ENCODE results near the gene ADPRHL1.

The ADPRHL1 gene

DNA sequence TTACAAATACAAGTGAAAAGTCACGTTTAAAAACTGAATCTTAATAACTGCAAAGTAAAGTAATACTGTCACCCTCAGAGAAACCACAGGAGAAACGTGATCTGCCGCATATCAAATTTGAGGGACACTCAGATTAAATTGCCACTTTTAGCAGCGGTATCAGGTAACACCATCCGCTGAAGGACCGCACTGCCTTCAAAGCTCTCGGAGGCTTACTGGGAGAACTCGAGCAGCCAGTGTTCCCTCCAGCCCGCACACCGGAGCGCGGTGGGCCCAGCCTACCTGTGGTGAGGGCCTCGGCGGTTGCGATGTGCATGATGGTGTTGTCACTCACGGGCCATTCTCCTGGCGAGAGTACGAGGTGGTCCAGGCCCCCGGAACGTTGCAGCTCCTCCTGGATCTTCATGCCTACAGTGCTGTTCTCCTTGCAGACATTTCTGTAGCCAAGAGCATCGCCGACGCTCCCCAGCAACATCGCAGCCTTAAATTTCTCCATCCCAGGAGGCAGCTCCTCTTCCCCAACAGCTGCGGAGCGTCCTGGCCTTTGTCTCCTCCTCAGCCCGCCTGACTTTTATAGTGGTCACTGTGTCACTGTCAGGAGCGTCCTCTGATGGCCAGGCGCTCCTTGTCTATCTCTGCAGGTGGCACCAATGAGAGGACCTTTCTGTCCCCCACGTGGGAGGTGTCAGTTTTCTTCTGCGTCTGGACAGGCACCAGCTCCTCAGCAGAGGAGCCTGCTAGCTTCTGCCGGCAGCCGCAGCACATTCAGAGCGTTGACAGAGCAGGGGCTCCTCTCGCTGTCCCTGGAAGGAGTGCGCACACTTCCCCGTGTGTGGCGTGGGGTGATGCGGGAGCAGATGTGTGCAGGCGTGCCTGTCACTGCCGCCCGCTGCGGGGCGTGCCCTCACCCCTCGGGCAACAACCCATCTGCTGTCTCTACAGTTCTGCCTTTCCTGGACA, at the start of gene ADPRHL1:
Gene ADPRHL1 (minus strand): TSS at position 547 of the 960 bp plus-strand sequence. CDS start 51 bp downstream, at position 496.
- DNase-seq = no peak

DNA sequence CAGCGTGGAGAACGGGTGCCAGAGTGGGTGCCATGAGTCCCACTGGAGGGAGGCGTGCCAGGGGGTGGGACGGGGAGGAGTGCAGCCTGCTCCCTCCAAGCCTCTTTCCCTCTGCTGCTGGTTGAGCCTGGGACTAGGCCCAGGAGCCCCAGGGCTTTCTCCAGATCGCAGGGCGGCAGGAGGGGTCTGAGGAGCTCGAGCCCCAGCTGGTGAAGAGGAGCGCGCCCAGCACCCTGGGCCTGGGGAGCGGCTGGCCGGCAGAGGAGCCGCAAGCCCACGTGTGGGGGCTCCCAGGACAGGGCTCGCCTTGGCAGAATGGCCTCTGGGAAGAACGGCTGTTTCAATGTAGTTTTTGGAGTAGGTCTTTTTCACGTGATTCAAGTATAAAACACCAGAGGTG, 49.4 kb upstream of the ADPRHL1 start:
- DNase-seq = no peak

- no peak for DNase-seq
These were observed 47.4 kb upstream of the ADPRHL1 start for GRCh38 chr13:113500530-113501265.

DNA sequence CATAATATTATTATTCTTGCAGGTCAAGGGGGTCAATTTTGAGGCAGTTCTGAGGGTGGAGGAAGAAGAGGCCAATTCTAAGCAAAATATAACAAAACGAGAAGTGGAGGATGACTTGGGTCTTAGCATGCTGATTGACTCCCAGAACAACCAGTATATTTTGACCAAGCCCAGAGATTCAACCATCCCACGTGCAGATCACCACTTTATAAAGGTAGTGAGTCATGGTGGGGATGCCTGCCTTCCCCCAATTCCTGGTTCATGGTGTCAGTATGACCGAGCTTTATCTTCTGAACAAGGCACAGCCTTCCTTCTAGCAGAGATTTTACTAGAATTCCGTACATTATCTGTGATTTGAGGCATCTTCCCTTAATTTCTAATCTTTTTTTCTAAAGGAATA, 46.6 kb upstream of the ADPRHL1 start:
- DNase-seq = no peak

- DNase-seq = no peak
These were observed 45.6 kb upstream of the ADPRHL1 start for GRCh38 chr13:113498905-113499304.

DNA sequence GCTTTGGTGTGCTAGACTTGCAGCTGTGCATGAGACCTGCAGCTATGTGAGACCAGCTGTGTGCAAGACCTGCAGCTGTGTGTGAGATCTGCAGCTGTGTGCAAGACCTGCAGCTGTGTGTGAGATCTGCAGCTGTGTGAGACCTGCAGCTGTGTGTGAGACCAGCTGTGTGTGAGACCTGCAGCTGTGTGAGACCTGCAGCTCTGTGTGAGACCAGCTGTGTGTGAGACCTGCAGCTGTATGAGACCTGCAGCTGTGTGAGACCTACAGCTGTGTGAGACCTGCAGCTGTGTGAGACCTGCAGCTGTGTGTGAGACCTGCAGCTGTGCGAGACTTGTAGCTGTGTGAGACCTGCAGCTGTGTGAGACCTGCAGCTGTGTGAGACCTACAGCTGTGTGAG, 43.9 kb upstream of the ADPRHL1 start:
- no peak for DNase-seq

- no peak for DNase-seq
These were observed 42.4 kb upstream of the ADPRHL1 start for GRCh38 chr13:113495494-113496210.

- DNase-seq = peak; percentile 46
These were observed 40.1 kb upstream of the ADPRHL1 start for GRCh38 chr13:113493315-113493951.

DNA sequence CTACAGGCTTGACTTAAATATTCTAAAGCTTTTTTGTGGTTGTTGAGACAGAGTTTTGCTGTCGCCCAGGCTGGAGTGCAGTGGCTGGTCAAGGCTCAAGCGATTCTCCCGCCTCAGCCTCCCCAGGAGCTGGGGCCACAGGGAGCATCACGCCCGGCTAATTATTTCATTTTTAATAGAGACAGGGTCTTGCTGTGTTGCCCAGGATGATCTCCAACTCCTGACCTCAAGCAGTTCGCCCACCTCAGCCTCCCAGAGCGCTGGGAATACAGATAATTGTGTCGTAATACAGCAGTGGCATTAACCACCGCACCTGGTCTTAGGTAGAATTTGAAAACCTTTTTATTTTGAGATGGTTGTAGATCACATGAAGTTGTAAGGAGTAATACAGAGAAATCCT, 38.7 kb upstream of the ADPRHL1 start:
- no peak for DNase-seq

DNA sequence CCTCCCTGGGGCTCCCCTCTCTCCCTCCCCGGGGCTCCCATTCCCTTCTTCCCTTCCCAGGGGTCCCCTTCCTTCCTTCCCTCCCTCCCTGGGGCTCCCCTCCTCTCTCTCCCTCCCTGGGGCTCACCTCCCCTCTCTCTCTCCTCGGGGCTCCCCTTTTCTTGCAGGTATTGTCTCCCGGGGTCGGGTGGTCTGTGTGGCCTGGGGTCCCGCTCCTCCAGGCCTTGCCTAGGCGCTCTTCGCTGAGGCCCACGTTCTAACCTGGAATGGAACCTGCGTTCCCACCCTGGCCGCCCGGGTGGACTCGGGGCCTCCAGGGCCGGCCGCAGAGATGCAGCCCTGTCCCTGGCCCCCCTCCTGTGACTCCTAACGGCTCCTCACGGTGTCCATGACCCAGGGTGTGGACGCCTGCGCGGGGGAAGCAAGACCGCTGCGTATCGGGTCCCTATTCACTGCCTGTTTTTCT, 38.2 kb upstream of the ADPRHL1 start:
- DNase-seq = peak; percentile 11

- DNase-seq = peak; percentile 77
These were observed 37.5 kb upstream of the ADPRHL1 start, which contains the start of gene DCUN1D2 for GRCh38 chr13:113490496-113491417. DCUN1D2 (minus strand) TSS chr13:113490711; CDS start chr13:113490669, 42 bp downstream.

GRCh38 chr13:113489549-113490495, 36.5 kb upstream of the ADPRHL1 start:
- DNase-seq = peak; percentile 47

DNA sequence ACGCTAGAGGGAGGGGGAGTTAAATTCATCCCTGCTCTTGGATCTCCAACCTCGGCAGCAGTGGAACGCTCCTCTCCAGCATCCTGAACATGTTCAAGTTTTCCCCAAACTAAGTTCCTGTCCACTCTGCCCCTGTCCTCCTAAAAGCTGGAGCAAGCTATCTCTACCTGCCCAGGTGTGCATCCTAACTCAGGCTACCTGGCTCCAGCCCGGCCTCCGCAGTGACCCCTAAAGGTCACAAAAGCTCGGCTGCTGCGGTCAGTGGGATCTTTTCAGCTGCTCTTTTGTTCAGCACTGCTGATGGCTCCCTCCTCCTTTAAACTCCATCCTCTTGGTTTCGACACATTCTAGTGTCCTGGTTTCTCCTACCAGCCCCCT, 35.9 kb upstream of the ADPRHL1 start:
- no peak for DNase-seq

- no peak for DNase-seq
These were observed 35.0 kb upstream of the ADPRHL1 start for GRCh38 chr13:113488283-113488682.

GRCh38 chr13:113486698-113487097, 33.4 kb upstream of the ADPRHL1 start:
- no peak for DNase-seq

GRCh38 chr13:113485545-113485944, 32.3 kb upstream of the ADPRHL1 start:
- no peak for DNase-seq

DNA sequence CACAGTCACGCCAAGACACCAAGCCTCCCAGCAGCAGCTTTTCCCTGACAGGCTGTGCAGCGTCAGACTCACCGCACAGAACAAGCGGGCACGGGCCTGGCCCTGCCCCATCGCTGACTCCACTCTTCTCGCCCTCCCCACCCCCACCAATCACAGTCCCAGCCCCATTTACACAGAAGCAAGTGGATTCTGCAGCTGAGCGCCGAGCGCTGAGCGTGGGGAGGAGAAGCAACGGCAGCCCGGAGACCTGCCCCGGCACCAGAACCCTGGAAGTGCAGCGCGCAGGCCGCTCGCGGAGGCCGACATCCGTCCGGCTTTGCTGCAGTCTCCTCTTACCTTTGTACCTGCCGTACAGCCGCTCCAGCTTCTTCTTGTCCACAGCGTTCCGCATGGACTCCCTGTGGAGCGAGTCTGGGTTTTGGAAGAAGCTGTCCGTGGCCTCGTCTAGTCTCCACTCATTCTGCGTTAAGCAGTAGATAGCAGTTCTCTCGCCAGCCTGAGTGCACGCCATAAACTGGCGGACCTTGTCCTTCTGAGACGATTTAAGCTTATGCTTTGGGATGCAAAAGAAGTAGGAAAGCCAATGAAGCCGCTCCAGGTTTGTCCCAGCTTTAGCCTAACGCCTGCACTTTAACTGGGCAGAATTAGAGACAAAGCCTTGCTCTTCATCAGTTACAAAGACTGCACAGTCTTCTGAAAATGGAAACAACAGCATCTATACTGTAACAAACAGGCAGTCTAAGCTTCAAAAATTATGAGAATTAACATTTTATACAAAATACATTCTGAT, 30.4 kb upstream of the ADPRHL1 start:
- no peak for DNase-seq

DNA sequence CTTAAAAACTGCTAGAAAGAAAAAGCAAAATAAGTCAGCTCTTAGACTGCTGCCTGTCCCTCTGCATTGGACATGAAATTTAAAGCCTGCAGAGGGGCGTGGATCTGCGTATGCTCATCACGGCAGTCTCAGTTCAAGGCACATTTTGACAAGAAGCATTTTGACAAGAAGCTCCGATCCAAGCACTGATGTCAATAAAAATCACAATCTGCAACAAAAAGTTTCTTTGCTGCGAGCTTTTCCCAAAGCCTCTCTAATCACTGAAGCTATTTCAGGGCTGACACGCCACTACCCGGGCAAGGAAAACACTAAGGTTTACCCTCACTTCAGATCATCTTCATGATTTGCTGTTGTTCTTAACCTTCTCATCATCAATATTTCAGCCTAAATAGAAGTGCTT, 29.8 kb upstream of the ADPRHL1 start:
- DNase-seq = no peak

DNA sequence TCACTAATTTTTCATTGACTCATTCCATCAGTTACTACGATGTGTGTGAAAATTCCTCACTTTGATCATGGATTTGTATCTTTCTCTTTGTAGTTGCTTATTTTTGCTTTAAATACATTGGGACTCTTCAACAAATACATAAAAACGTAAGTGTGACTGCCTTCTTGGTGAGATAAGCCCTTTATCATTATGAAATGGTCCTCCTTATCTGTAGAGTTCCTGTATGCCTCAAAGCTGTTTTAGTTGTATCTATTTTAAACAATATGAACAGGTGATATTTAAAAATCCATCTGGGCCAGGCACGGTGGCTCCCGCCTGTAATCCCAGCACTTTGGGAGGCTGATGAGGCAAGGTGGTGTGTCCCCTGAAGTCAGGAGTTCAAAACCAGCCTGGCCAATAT, 25.9 kb upstream of the ADPRHL1 start:
- DNase-seq = no peak
